SK-N-SH (cell line): ENCODE measurements around the gene TAX1BP1. TPM values are rescaled to one million over a fixed set of nuclear protein-coding genes. Genes with fewer than 3 reads are reported as not detected.

Experiments used
- CTCF ChIA-PET: fragments of 300-600, 350-600 bp; formaldehyde crosslinking; extraction: SDS; loops from one replicate; lab custom pipeline; 2021; lab: Yijun Ruan, JAX
- POLR2A ChIA-PET: fragments of 350-600 bp; sonication (Branson Sonifier 250); formaldehyde crosslinking; extraction: SDS; loops from one replicate; lab custom pipeline; 2020; ENCODE audit warnings: antibody characterized with exemption, inconsistent platforms; lab: Yijun Ruan, JAX
- DNase-seq: peaks from one replicate; pipeline ENCODE4 v3.0.0; 2012
- H2AFZ ChIP-seq: fragments of 200-600 bp; sonication (generic); 2 replicates; pipeline ENCODE4 v1.8.1; 2016; ENCODE audit warnings: antibody characterized with exemption, mild to moderate bottlenecking, low read depth
- H3F3A ChIP-seq: fragments of 200-600 bp; sonication (generic); replicated peaks from 2 replicates; pipeline ENCODE3; 2016; ENCODE audit warnings: antibody characterized with exemption, mild to moderate bottlenecking; ENCODE audit not compliant: insufficient read depth
- H3K27ac ChIP-seq, 2 experiments: fragments of 200-500 bp in 1 of 2; fragments of 200-600 bp in 1 of 2; sonication (Bioruptor generic) in 1 of 2; sonication (generic), shearing (Covaris generic) in 1 of 2; 2 replicates each; pipeline versions ENCODE4 v1.5.1 to v1.6.1; 2014 to 2016; ENCODE audit warnings: low read depth in 2 of 2, inconsistent platforms in 1 of 2, low read length in 1 of 2, mild to moderate bottlenecking in 1 of 2, mixed read lengths in 1 of 2
- H3K27me3 ChIP-seq: fragments of 200-600 bp; sonication (generic), shearing (Covaris generic); 2 replicates; pipeline ENCODE4 v1.6.1; 2016; ENCODE audit warnings: mixed run types; ENCODE audit not compliant: insufficient read depth
- H3K36me3 ChIP-seq, 2 experiments: fragments of 200-500 bp in 1 of 2; fragments of 200-600 bp in 1 of 2; sonication (Bioruptor generic) in 1 of 2; sonication (generic) in 1 of 2; replicated peaks in 1 of 2; 2 replicates each; pipeline versions ENCODE3 to v1.5.1; 2014 to 2016; ENCODE audit warnings: low read length in 1 of 2, mild to moderate bottlenecking in 1 of 2; ENCODE audit not compliant: insufficient read depth in 2 of 2, control insufficient read depth in 1 of 2
- H3K4me1 ChIP-seq, 2 experiments: fragments of 200-500 bp in 1 of 2; fragments of 200-600 bp in 1 of 2; sonication (Bioruptor generic) in 1 of 2; sonication (generic), shearing (Covaris generic) in 1 of 2; 2 replicates each; pipeline versions ENCODE4 v1.5.1 to v1.6.1; 2014 to 2016; ENCODE audit warnings: low read depth in 1 of 2, low read length in 1 of 2, mixed run types in 1 of 2; ENCODE audit not compliant: insufficient read depth in 2 of 2, control insufficient read depth in 1 of 2
- H3K4me2 ChIP-seq: fragments of 200-600 bp; sonication (generic), shearing (Covaris generic); 2 replicates; pipeline ENCODE4 v1.6.1; 2017; ENCODE audit warnings: mixed run types
- H3K4me3 ChIP-seq, 2 experiments: fragments of 200-500 bp in 1 of 2; fragments of 200-600 bp in 1 of 2; sonication (Bioruptor generic) in 1 of 2; sonication (generic), shearing (Covaris generic) in 1 of 2; 2 replicates each; pipeline versions ENCODE4 v1.5.1 to v1.8.1; 2014 to 2016; ENCODE audit warnings: low read depth in 2 of 2, inconsistent platforms in 1 of 2, low read length in 1 of 2, mild to moderate bottlenecking in 1 of 2, mixed read lengths in 1 of 2, moderate library complexity in 1 of 2
- H3K79me2 ChIP-seq: fragments of 200-600 bp; sonication (generic); 2 replicates; pipeline ENCODE4 v1.8.1; 2017; ENCODE audit warnings: mild to moderate bottlenecking; ENCODE audit not compliant: insufficient read depth
- H3K9ac ChIP-seq: fragments of 200-600 bp; sonication (generic); 2 replicates; pipeline ENCODE4 v1.6.1; 2017; ENCODE audit warnings: mixed run types
- H3K9me2 ChIP-seq: fragments of 200-600 bp; sonication (generic); 2 replicates; pipeline ENCODE4 v1.6.1; 2017; ENCODE audit warnings: mixed run types
- H3K9me3 ChIP-seq: fragments of 200-600 bp; sonication (generic); 2 replicates; pipeline ENCODE4 v1.6.1; 2017; ENCODE audit warnings: mixed run types, mild to moderate bottlenecking, moderate library complexity
- H4K20me1 ChIP-seq: fragments of 200-600 bp; sonication (generic); 2 replicates; pipeline ENCODE4 v1.6.1; 2017; ENCODE audit warnings: mild to moderate bottlenecking, mixed run types; ENCODE audit not compliant: insufficient read depth
- CHD2 ChIP-seq: fragments of 150-350 bp; IDR thresholded peaks from 2 replicates; pipeline ENCODE4 v1.6.1; 2018; ENCODE audit warnings: low read length; ENCODE audit not compliant: partially characterized antibody
- ELF1 ChIP-seq: IDR thresholded peaks from 2 replicates; pipeline ENCODE4 v1.4.0; 2012
- EP300 ChIP-seq, 2 experiments: IDR thresholded peaks; 2 replicates each; pipeline versions ENCODE4 v1.4.0 to v1.6.1; 2012; ENCODE audit warnings: borderline replicate concordance in 1 of 2, low read depth in 1 of 2, low read length in 1 of 2
- EZH2phosphoT487 ChIP-seq: fragments of 200-600 bp; sonication (generic); IDR thresholded peaks from 2 replicates; pipeline ENCODE4 v1.6.1; 2017; ENCODE audit warnings: low read depth, mixed run types, mild to moderate bottlenecking, antibody characterized with exemption, moderate library complexity, borderline replicate concordance
- FOSL2 ChIP-seq: IDR thresholded peaks from 2 replicates; pipeline ENCODE4 v1.4.0; 2012; ENCODE audit warnings: low read depth, mild to moderate bottlenecking, moderate library complexity, borderline replicate concordance
- FOXJ3 ChIP-seq: sonication (generic); formaldehyde crosslinking; IDR thresholded peaks from 2 replicates; pipeline ENCODE4 v1.5.1; 2020; ENCODE audit warnings: mild to moderate bottlenecking, missing genetic modification reagents
- FOXM1 ChIP-seq: IDR thresholded peaks from 2 replicates; pipeline ENCODE4 v1.4.0; 2012; ENCODE audit warnings: low read depth, mild to moderate bottlenecking
- JUND ChIP-seq: IDR thresholded peaks from 2 replicates; pipeline ENCODE4 v1.4.0; 2012
- MEF2A ChIP-seq: IDR thresholded peaks from 2 replicates; pipeline ENCODE4 v1.4.0; 2012; ENCODE audit warnings: low read depth, borderline replicate concordance
- MXI1 ChIP-seq: IDR thresholded peaks from 2 replicates; pipeline ENCODE4 v1.6.1; 2012; ENCODE audit warnings: mild to moderate bottlenecking, low read depth, low read length, improper control_type of control experiment
- RCOR1 ChIP-seq: fragments of 150-350 bp; IDR thresholded peaks from 2 replicates; pipeline ENCODE4 v1.6.1; 2017; ENCODE audit warnings: antibody characterized with exemption, low read length
- REST ChIP-seq: IDR thresholded peaks from 2 replicates; pipeline ENCODE4 v1.6.1; 2012; ENCODE audit warnings: mild to moderate bottlenecking, low read depth, low read length, moderate library complexity
- RFX5 ChIP-seq: IDR thresholded peaks from 2 replicates; pipeline ENCODE4 v1.6.1; 2012; ENCODE audit warnings: mild to moderate bottlenecking, improper control_type of control experiment, low read length
- RXRA ChIP-seq: IDR thresholded peaks from 2 replicates; pipeline ENCODE4 v1.4.0; 2012; ENCODE audit warnings: low read depth, mild to moderate bottlenecking, borderline replicate concordance
- TAF1 ChIP-seq: IDR thresholded peaks from 2 replicates; pipeline ENCODE4 v1.6.1; 2012; ENCODE audit warnings: low read depth, mild to moderate bottlenecking, low read length, moderate library complexity, borderline replicate concordance
- TEAD4 ChIP-seq: IDR thresholded peaks from 2 replicates; pipeline ENCODE4 v1.4.0; 2012; ENCODE audit warnings: mild to moderate bottlenecking, borderline replicate concordance; ENCODE audit not compliant: insufficient read depth
- USF1 ChIP-seq: IDR thresholded peaks from 2 replicates; pipeline ENCODE4 v1.4.0; 2012; ENCODE audit warnings: low read depth, borderline replicate concordance
- USF2 ChIP-seq: fragments of 150-350 bp; IDR thresholded peaks from 2 replicates; pipeline ENCODE4 v1.6.1; 2017; ENCODE audit warnings: antibody characterized with exemption, low read length, low read depth, borderline replicate concordance
- YY1 ChIP-seq: IDR thresholded peaks from 2 replicates; pipeline ENCODE4 v1.4.0; 2012; ENCODE audit warnings: low read depth, mild to moderate bottlenecking
- WGBS: methylation state at CpG from one replicate; pipeline ENCODE4 v1.1.6; 2017; ENCODE audit warnings: low lambda C conversion rate; 5-methylcytosine and 5-hydroxymethylcytosine counted together
- polyA plus RNA-seq, 3 experiments: library from polyadenylated mRNA; depleted of rRNA; stranded (reverse); fragments of >200 nt; gene quantifications; 2 replicates each; pipeline ENCODE4 v1.2.3, GENCODE V29; 2012
- TF ChIP-seq, protein P1 (sequence below): IDR thresholded peaks from 2 replicates; pipeline ENCODE4 v1.4.0; 2012; ENCODE audit warnings: low read depth

Gene TAX1BP1
- polyA plus RNA-seq, 1 of the 3 experiments (the other 2 are of a cell fraction) = 70.3 TPM

DNA sequence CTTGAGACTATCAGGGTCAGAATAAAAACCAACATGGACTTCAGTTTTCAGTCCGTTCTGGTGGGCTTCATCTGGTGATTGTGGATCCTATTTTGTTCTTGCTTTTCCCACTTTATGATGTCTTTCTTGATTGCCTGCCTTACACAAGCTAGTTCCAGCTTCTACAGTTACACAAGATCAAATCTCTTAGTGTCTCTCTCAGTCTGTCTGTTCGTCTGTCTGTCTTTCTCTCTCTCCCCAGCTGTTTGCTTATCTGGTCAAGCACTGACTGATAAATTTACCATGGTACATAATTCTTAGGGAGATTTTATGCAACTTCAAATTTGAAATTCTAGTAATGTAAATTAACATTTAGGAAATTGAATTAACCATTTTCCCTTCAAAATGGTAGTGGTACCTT lies 35.8 kb downstream of the TAX1BP1 start:
- no peaks in the 10 kb centered on the region for H3K9me2 ChIP-seq
- no peak for DNase-seq
- H3K9ac ChIP-seq = no peak overlapping the region
- H3K79me2 ChIP-seq = peaks cover 44% of the 10 kb centered on the region
- POLR2A ChIA-PET = interaction anchor here (1.3 kb wide), 1 partner anchor 113 kb away, joined by 4 read pairs; the partner anchor contains the start of gene HIBADH
- H3K4me3 ChIP-seq = no peak overlapping the region
- WGBS = 94% methylated on average over 2 of the region's 2 CpGs
- H3K27ac ChIP-seq = no peak overlapping the region
- peaks cover 0 to 4% of the 10 kb centered on the region in 2 experiments; a peak in 1 of 4 replicates for H3K4me1 ChIP-seq
- no peaks in the 10 kb centered on the region for H3K9me3 ChIP-seq
- H2AFZ ChIP-seq = no peak overlapping the region
- CTCF ChIA-PET = interaction anchor here (0.9 to 5.3 kb wide), 13 partner anchors 7 to 580 kb away, joined by 3 to 50 read pairs (median 11); partner anchors contain the start of gene TAX1BP1
- no peak overlapping the region for H3K4me2 ChIP-seq
- H4K20me1 ChIP-seq = peaks cover 39% of the 10 kb centered on the region
- TF ChIP-seq, protein P1, sequence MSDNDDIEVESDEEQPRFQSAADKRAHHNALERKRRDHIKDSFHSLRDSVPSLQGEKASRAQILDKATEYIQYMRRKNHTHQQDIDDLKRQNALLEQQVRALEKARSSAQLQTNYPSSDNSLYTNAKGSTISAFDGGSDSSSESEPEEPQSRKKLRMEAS = no peak
- TF ChIP-seq ELF1 (no peak), RFX5 (no peak), REST (no peak), RCOR1 (no peak), MXI1 (no peak), RXRA (no peak), MEF2A (no peak), FOXJ3 (CRISPR knock-in tag) (no peak), EZH2phosphoT487 (no peak), CHD2 (no peak), USF1 (no peak), FOSL2 (no peak), TAF1 (no peak), JUND (no peak), TEAD4 (no peak), YY1 (no peak), EP300 (IDR thresholded peaks at IDR 0.05; ENCODE audit: borderline replicate concordance in 1 of 2, low read depth in 1 of 2, low read length in 1 of 2) (no peak), USF2 (no peak), FOXM1 (no peak)
- TF ChIP-seq, all 33 proteins: peak for 0
- H3K27me3 ChIP-seq = no peaks in the 10 kb centered on the region
- peaks cover 50 to 56% of the 10 kb centered on the region in 2 experiments for H3K36me3 ChIP-seq
- H3F3A ChIP-seq = peaks cover 11% of the 10 kb centered on the region
